GM12878 (cell line): ENCODE results near the gene KLHDC9. TPM values are rescaled to one million over a fixed set of nuclear protein-coding genes. Genes with fewer than 3 reads are reported as not detected.
"Not testable (repeated sequence)": the region's sequence is repeated elsewhere in the genome, so short reads cannot be mapped to it uniquely, and the experiment has no call there.

Source experiments
- ATAC-seq: fragments of 200-7000 bp; cut with Tn5 transposase; 3 replicates; pipeline ENCODE4 v1.9.1; 2020; ENCODE audit warnings: mild to moderate bottlenecking, moderate library complexity
- BruUV-seq: library from RNA; stranded (reverse); fragments of 400-500 nt; replicated peaks from 2 replicates; lab custom pipeline; 2021; lab: Mats Ljungman, UMichigan
- CTCF ChIA-PET: fragments of 300-600 bp; sonication (Branson Sonifier 250); formaldehyde crosslinking; extraction: SDS; loops from one replicate; lab custom pipeline; 2021; ENCODE audit warnings: inconsistent platforms; lab: Yijun Ruan, JAX
- POLR2A ChIA-PET: fragments of 350-600 bp; formaldehyde crosslinking; extraction: SDS; loops from one replicate; lab custom pipeline; 2021; ENCODE audit warnings: inconsistent platforms; lab: Charles Lee
- RAD21 ChIA-PET: fragments of 300-600 bp; sonication (Branson Sonifier 250); formaldehyde crosslinking; loops from one replicate; lab custom pipeline; 2023; ENCODE audit warnings: antibody characterized with exemption; ENCODE audit not compliant: unreplicated experiment; lab: Charles Lee
- SMC1A ChIA-PET: fragments of 300-600 bp; sonication (Branson Sonifier 250); formaldehyde crosslinking; loops from one replicate; lab custom pipeline; 2023; ENCODE audit not compliant: unreplicated experiment, uncharacterized antibody; lab: Charles Lee
- DNase-seq: peaks from one replicate; pipeline ENCODE4 v3.0.0-alpha.2; 2011; ENCODE audit warnings: low read depth, low spot score
- FAIRE-seq: peaks from 3 replicates; lab custom pipeline; 2011; peaks lifted over from hg19 to GRCh38; lab: Jason Lieb, UNC
- H2AFZ ChIP-seq: 2 replicates; pipeline ENCODE4 v1.6.0; 2011; ENCODE audit warnings: low read depth, low read length, control low read depth; ENCODE audit not compliant: control insufficient read depth
- H3K27ac ChIP-seq: 2 replicates; pipeline ENCODE4 v1.5.1; 2011; ENCODE audit warnings: control low read depth; ENCODE audit not compliant: control insufficient read depth, insufficient read depth
- H3K27me3 ChIP-seq, 2 experiments: replicated peaks in 1 of 2; 2 replicates each; pipeline versions ENCODE4 v1.6.0 to v1.6.1; 2011; ENCODE audit warnings: low read length in 1 of 2; ENCODE audit not compliant: control insufficient read depth in 2 of 2, insufficient read depth in 2 of 2
- H3K36me3 ChIP-seq, 2 experiments: 2 replicates each; pipeline ENCODE4 v1.5.1; 2011; ENCODE audit warnings: low read length in 1 of 2; ENCODE audit not compliant: control insufficient read depth in 2 of 2, insufficient read depth in 2 of 2
- H3K4me1 ChIP-seq: 2 replicates; pipeline ENCODE4 v1.6.1; 2011; ENCODE audit warnings: mild to moderate bottlenecking, low read length, moderate library complexity, mixed read lengths; ENCODE audit not compliant: control insufficient read depth, insufficient read depth
- H3K4me2 ChIP-seq: 2 replicates; pipeline ENCODE4 v1.6.0; 2011; ENCODE audit warnings: control low read depth; ENCODE audit not compliant: control insufficient read depth, insufficient read depth
- H3K4me3 ChIP-seq: fragments of 200-600 bp; sonication (generic); 2 replicates; pipeline ENCODE4 v1.5.1; 2016
- H3K79me2 ChIP-seq: 2 replicates; pipeline ENCODE4 v1.6.0; 2011; ENCODE audit warnings: low read length; ENCODE audit not compliant: control insufficient read depth, insufficient read depth
- H3K9ac ChIP-seq: 2 replicates; pipeline ENCODE4 v1.8.0; 2011; ENCODE audit warnings: low read length, control low read depth, mixed read lengths; ENCODE audit not compliant: control insufficient read depth, insufficient read depth
- H3K9me3 ChIP-seq: replicated peaks from 3 replicates; pipeline ENCODE4 v1.5.1; 2011; ENCODE audit warnings: mild to moderate bottlenecking, low read length; ENCODE audit not compliant: control insufficient read depth, insufficient read depth
- H4K20me1 ChIP-seq: 2 replicates; pipeline ENCODE4 v1.6.0; 2011; ENCODE audit not compliant: control insufficient read depth, insufficient read depth
- WGBS: methylation state at CpG from one replicate; pipeline ENCODE4 v1.1.6; 2016; ENCODE audit warnings: low lambda C conversion rate; ENCODE audit not compliant: insufficient replicate concordance, insufficient coverage; ENCODE audit errors: missing lambda C conversion rate; 5-methylcytosine and 5-hydroxymethylcytosine counted together
- in situ Hi-C: fragments of 300-500 bp; cut with MboI; formaldehyde crosslinking; loops from 9 replicates; pipeline ENCODE4 v1.14.3; 2018; ENCODE audit warnings: mixed read lengths
- intact Hi-C: fragments of 100-400 bp; cut with micrococcal nuclease; formaldehyde crosslinking; loops from one replicate; pipeline ENCODE4 v1.14.2; 2022; ENCODE audit not compliant: unreplicated experiment
- polyA plus RNA-seq, 11 experiments: library from polyadenylated mRNA; depleted of rRNA in 4 of 11; unstranded in 6 of 11; stranded (reverse) in 5 of 11; fragments of >200 nt; fragmentation: Nextera tagmentation in 4 of 11; fragmentation: Illumina TruSeq in 1 of 11; extraction: Ambion mirVana in 4 of 11; extraction: Trizol in 1 of 11; gene quantifications; 1 replicate in 1 of 11; 2 replicates in 10 of 11; pipeline versions ENCODE4 v1.2.1 to v1.2.3, GENCODE V29; 2011 to 2016; ENCODE audit warnings: inconsistent platforms in 2 of 11, missing spikeins in 2 of 11, low read depth in 1 of 11
- total RNA-seq, 4 experiments: library from RNA; depleted of rRNA in 3 of 4; stranded (reverse); fragments of >200 nt in 3 of 4; fragmentation: Illumina TruSeq in 1 of 4; extraction: Trizol in 1 of 4; gene quantifications; 2 replicates each; pipeline versions ENCODE4 v1.2.1 to v1.2.3, GENCODE V29; 2013 to 2021

KLHDC9 gene
- total and polyA plus RNA-seq, 10 of the 15 experiments (the other 5 are each of a cell fraction or from before 2014, with no cell fraction given) = 0.66 to 4.9 (median 2.6) TPM

DNA sequence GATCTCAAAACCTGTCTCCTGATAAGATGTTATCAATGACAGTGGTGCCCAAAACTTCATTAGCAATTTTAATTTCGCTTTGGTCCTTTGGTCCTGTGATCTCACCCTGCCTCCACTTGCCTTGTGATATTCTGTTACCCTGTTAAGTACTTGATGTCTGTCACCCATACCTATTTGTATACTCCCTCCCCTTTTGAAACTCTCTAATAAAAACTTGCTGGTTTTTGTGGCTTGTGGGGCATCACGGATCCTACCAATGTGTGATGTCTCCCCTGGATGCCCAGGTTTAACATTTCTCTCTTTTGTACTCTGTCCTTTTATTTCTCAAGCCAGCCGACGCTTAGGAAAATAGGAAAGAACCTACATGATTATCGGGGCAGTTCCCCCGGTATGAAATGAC is 34.2 kb upstream of the KLHDC9 start:
- FAIRE-seq, ATAC-seq, BruUV-seq, H3K36me3 ChIP-seq, in situ Hi-C loops, DNase-seq, H3K4me2 ChIP-seq, H3K9me3 ChIP-seq, H3K27me3 ChIP-seq, H2AFZ ChIP-seq, H3K4me3 ChIP-seq, intact Hi-C loops, H3K27ac ChIP-seq, H3K9ac ChIP-seq: not testable (repeated sequence)
- ChIA-PET SMC1A (interaction anchor here (0.9 to 9.0 kb wide), 3 partner anchors 17 to 209 kb away, joined by 6 to 134 read pairs (median 8); partner anchors contain the start of gene USF1), RAD21 (interaction anchor here (1.5 to 7.1 kb wide), 2 partner anchors 18 to 45 kb away, joined by 4 to 107 read pairs; partner anchors contain the start of gene USF1), POLR2A (interaction anchor here (1.5 kb wide), 1 partner anchor 55 kb away, joined by 4 read pairs; no protein-coding TSS in a partner anchor), CTCF (interaction anchor here (0.7 to 8.6 kb wide), 2 partner anchors 24 to 75 kb away, joined by 3 to 84 read pairs; partner anchors contain the start of gene TSTD1)
- H3K79me2 ChIP-seq = peaks cover 66% of the 10 kb centered on the region
- WGBS = 46% methylated on average over 6 of the region's 6 CpGs
- peaks cover 11% of the 10 kb centered on the region; the same call in 1 of the 2 replicates for H4K20me1 ChIP-seq
- H3K4me1 ChIP-seq = peaks cover 17% of the 10 kb centered on the region

DNA sequence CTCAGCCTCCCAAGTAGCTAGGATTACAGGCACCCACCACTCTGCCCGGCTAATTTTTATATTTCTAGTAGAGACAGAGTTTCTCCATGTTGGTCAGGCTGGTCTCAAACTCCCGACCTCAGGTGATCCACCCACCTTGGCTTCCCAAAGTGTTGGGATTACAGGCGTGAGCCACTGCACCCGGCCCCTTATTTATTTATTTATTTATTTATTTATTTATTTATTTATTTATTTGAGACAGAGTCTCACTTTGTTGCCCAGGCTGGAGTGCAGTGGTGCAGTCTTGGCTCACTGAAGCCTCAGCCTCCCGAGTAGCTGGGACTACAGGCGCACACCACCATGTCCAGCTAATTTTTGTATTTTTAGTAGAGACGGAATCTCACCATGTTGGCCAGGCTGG is 32.5 kb upstream of the KLHDC9 start:
- FAIRE-seq, H3K9me3 ChIP-seq, H3K9ac ChIP-seq, BruUV-seq, H3K27ac ChIP-seq, DNase-seq, in situ Hi-C loops, H2AFZ ChIP-seq, H3K4me3 ChIP-seq, H3K27me3 ChIP-seq, intact Hi-C loops, H3K36me3 ChIP-seq, ATAC-seq: not testable (repeated sequence)
- ChIA-PET CTCF (interaction anchor here (1.0 to 8.6 kb wide), 4 partner anchors 19 to 69 kb away, joined by 4 to 111 read pairs (median 45); partner anchors contain the start of genes KLHDC9 and TSTD1), SMC1A (interaction anchor here (0.5 to 9.0 kb wide), 3 partner anchors 19 to 31 kb away, joined by 3 to 134 read pairs (median 8); partner anchors contain the start of gene USF1), POLR2A (interaction anchor here (1.4 to 6.8 kb wide), 3 partner anchors 16 to 44 kb away, joined by 3 to 139 read pairs (median 7); partner anchors contain the start of genes F11R and USF1), RAD21 (interaction anchor here (1.0 to 7.1 kb wide), 3 partner anchors 20 to 68 kb away, joined by 3 to 107 read pairs (median 5); partner anchors contain the start of gene USF1)
- Histone ChIP-seq H3K79me2 (peaks cover 70% of the 10 kb centered on the region), H4K20me1 (peaks cover 11% of the 10 kb centered on the region; the same call in 1 of the 2 replicates), H3K4me1 (peaks cover 24% of the 10 kb centered on the region), H3K4me2 (peak overlapping the region; percentile 71)
- 96% methylated on average over 7 of the region's 7 CpGs for WGBS
